ENCODE data around the gene DLEC1. TPM values are rescaled to one million over a fixed set of nuclear protein-coding genes. Genes with fewer than 3 reads are reported as not detected.

The DLEC1 gene
- total and polyA plus RNA-seq, 2 experiments from 2014 or later, result 0.15 TPM; not detected in 1

DNA sequence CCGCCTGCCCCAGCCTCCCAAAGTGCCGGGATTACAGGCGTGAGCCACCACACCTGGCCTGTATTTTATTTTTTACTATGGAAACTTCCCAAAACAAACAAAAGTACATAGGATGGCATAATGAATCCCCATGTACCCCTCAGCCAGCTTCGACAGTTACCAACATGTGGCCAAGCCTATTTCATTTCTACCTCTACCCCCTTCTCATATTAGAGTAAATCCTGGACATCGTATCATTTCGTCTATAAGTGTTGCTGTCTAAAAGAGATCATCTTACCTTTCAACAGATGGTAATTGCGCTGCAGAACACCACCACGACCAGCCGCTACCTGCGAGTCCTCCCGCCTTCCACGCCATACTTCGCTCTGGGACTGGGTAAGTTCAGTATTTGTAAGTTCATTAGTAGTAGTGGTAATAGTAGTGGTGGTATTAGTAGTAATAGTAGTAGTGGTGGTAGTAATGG, 44.9 kb downstream of the DLEC1 start:
- no peaks in the 10 kb centered on the region for H3K9me2 ChIP-seq (ENCODE audit: insufficient read depth)
- H3K79me2 ChIP-seq (ENCODE audit: insufficient read depth), result no peaks in the 10 kb centered on the region
- 92 to 93% methylated on average over 13 of the region's 13 CpGs for WGBS, 2 experiments (ENCODE audit: low coverage in 1 of 2, low lambda C conversion rate in 2 of 2, missing lambda C conversion rate in 2 of 2)
- no peak overlapping the region for H3K27ac ChIP-seq
- DNase-seq, result no peak
- H3K9ac ChIP-seq, result no peak overlapping the region
- in situ Hi-C loops (cut with MboI), result no loop called here
- H4K20me1 ChIP-seq (ENCODE audit: insufficient read depth), result no peaks in the 10 kb centered on the region
- no peaks in the 10 kb centered on the region for H3K36me3 ChIP-seq (ENCODE audit: low read depth)
- no peak for TF ChIP-seq EZH2 (IDR thresholded peaks at IDR 0.05; ENCODE audit: insufficient read depth, poor library complexity, severe bottlenecking)
- TF ChIP-seq EZH2phosphoT487 (IDR thresholded peaks at IDR 0.05; ENCODE audit: insufficient read depth, low read depth), result no peak
- H3F3A ChIP-seq (ENCODE audit: insufficient read depth), result peaks cover 4% of the 10 kb centered on the region; the same call in 1 of the 2 replicates
- H3K4me3 ChIP-seq, result no peak overlapping the region
- no peaks in the 10 kb centered on the region for H3K9me3 ChIP-seq (ENCODE audit: low read depth)
- no peak overlapping the region for H2AFZ ChIP-seq
- H3K27me3 ChIP-seq (replicated peaks; ENCODE audit: insufficient read depth), result no peaks in the 10 kb centered on the region
- H3K4me1 ChIP-seq (ENCODE audit: insufficient read depth), result no peaks in the 10 kb centered on the region
- no peak overlapping the region for H3K4me2 ChIP-seq (ENCODE audit: unreplicated experiment)

GRCh38 chr3:38084334-38085310, 45.6 kb downstream of the DLEC1 start:
- H4K20me1 ChIP-seq (ENCODE audit: insufficient read depth), result no peaks in the 10 kb centered on the region
- H3K4me1 ChIP-seq (ENCODE audit: insufficient read depth), result no peaks in the 10 kb centered on the region
- no peak overlapping the region for H3K27ac ChIP-seq
- H3K4me2 ChIP-seq (ENCODE audit: unreplicated experiment), result no peak overlapping the region
- no peak overlapping the region for H3K4me3 ChIP-seq
- no peaks in the 10 kb centered on the region for H3K9me3 ChIP-seq (ENCODE audit: low read depth)
- H3K27me3 ChIP-seq (replicated peaks; ENCODE audit: insufficient read depth), result no peaks in the 10 kb centered on the region
- DNase-seq, result peak; percentile 67
- TF ChIP-seq EZH2phosphoT487 (IDR thresholded peaks at IDR 0.05; ENCODE audit: insufficient read depth, low read depth) (no peak), EZH2 (IDR thresholded peaks at IDR 0.05; ENCODE audit: insufficient read depth, poor library complexity, severe bottlenecking) (no peak)
- peaks cover 4% of the 10 kb centered on the region; the same call in 1 of the 2 replicates for H3F3A ChIP-seq (ENCODE audit: insufficient read depth)
- no peak overlapping the region for H3K9ac ChIP-seq
- in situ Hi-C loops (cut with MboI), result no loop called here
- H2AFZ ChIP-seq, result no peak overlapping the region
- H3K36me3 ChIP-seq (ENCODE audit: low read depth), result no peaks in the 10 kb centered on the region
- H3K9me2 ChIP-seq (ENCODE audit: insufficient read depth), result no peaks in the 10 kb centered on the region
- WGBS, 2 experiments (ENCODE audit: low coverage in 1 of 2, low lambda C conversion rate in 2 of 2, missing lambda C conversion rate in 2 of 2), result 26 to 37% methylated on average over 7 of the region's 7 CpGs
- no peaks in the 10 kb centered on the region for H3K79me2 ChIP-seq (ENCODE audit: insufficient read depth)

DNA sequence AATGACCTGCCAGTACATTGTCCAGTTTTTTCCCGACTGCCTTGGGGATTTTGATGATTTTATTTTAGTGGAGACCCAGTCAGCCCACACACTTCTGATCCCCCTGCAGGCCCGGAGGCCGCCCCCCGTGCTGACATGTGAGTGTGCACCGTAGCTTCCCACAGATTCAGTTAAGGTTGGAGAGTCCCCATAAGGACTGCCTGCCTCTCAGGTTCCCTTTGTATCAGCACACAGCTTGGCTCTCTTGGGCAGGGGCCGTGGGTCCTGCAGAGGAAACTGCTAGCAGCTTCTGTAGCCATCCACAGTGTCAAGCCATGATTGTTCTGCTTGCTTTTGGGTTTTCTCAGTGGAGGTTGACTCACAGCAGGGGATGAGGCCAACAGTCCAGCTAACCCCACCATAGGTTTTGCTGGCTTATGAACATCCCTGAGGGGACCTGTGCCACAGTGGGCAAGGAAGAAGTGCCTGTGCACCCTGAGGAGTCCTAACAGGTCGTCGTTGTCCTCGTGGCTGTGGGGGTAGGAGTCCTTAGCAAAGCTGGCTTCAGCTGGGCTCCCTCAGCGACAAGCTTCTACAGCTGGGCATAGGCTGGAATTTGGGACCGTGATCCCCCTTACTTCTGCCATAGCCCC, 46.4 kb downstream of the DLEC1 start:
- H3K79me2 ChIP-seq (ENCODE audit: insufficient read depth), result no peaks in the 10 kb centered on the region
- H3K4me2 ChIP-seq (ENCODE audit: unreplicated experiment), result no peak overlapping the region
- H3K9ac ChIP-seq, result no peak overlapping the region
- H3K4me3 ChIP-seq, result no peak overlapping the region
- no peak for TF ChIP-seq EZH2phosphoT487 (IDR thresholded peaks at IDR 0.05; ENCODE audit: insufficient read depth, low read depth)
- no peak for TF ChIP-seq EZH2 (IDR thresholded peaks at IDR 0.05; ENCODE audit: insufficient read depth, poor library complexity, severe bottlenecking)
- WGBS, 2 experiments (ENCODE audit: low coverage in 1 of 2, low lambda C conversion rate in 2 of 2, missing lambda C conversion rate in 2 of 2), result 79 to 87% methylated on average over 11 of the region's 11 CpGs
- peak; percentile 15 for DNase-seq
- H3F3A ChIP-seq (ENCODE audit: insufficient read depth), result peaks cover 4% of the 10 kb centered on the region; the same call in 1 of the 2 replicates
- no peaks in the 10 kb centered on the region for H3K27me3 ChIP-seq (replicated peaks; ENCODE audit: insufficient read depth)
- H3K4me1 ChIP-seq (ENCODE audit: insufficient read depth), result no peaks in the 10 kb centered on the region
- in situ Hi-C loops (cut with MboI), result no loop called here
- H3K27ac ChIP-seq, result no peak overlapping the region
- H3K36me3 ChIP-seq (ENCODE audit: low read depth), result no peaks in the 10 kb centered on the region
- no peaks in the 10 kb centered on the region for H3K9me3 ChIP-seq (ENCODE audit: low read depth)
- H4K20me1 ChIP-seq (ENCODE audit: insufficient read depth), result no peaks in the 10 kb centered on the region
- H3K9me2 ChIP-seq (ENCODE audit: insufficient read depth), result no peaks in the 10 kb centered on the region
- no peak overlapping the region for H2AFZ ChIP-seq

DNA sequence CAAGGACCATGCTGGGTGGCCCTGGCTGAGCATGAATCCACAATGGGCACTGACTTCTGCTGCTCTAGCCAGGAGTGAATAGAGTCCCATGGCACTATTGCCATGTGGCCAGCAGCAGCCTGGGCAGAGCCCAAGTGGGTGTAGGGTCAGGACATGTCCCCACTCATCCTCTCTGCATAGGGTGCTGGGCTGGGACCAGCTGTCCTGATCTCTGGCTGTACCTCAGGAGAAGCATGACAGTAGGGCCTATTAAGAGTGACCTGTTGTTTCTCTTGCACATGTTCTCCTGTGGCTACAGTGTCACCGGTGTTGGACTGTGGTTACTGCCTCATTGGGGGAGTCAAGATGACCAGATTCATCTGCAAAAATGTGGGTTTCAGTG, 46.9 kb downstream of the DLEC1 start:
- no peak for DNase-seq
- TF ChIP-seq EZH2phosphoT487 (IDR thresholded peaks at IDR 0.05; ENCODE audit: insufficient read depth, low read depth) (no peak), EZH2 (IDR thresholded peaks at IDR 0.05; ENCODE audit: insufficient read depth, poor library complexity, severe bottlenecking) (no peak)
- H3K4me3 ChIP-seq, result no peak overlapping the region
- H4K20me1 ChIP-seq (ENCODE audit: insufficient read depth), result no peaks in the 10 kb centered on the region
- H3K79me2 ChIP-seq (ENCODE audit: insufficient read depth), result no peaks in the 10 kb centered on the region
- no peaks in the 10 kb centered on the region for H3K4me1 ChIP-seq (ENCODE audit: insufficient read depth)
- no peaks in the 10 kb centered on the region for H3K36me3 ChIP-seq (ENCODE audit: low read depth)
- WGBS, 2 experiments (ENCODE audit: low coverage in 1 of 2, low lambda C conversion rate in 2 of 2, missing lambda C conversion rate in 2 of 2), result 88 to 100% methylated on average over 1 of the region's 1 CpG
- H3K27me3 ChIP-seq (replicated peaks; ENCODE audit: insufficient read depth), result no peaks in the 10 kb centered on the region
- H3K9me3 ChIP-seq (ENCODE audit: low read depth), result no peaks in the 10 kb centered on the region
- H3K9me2 ChIP-seq (ENCODE audit: insufficient read depth), result no peaks in the 10 kb centered on the region
- H3F3A ChIP-seq (ENCODE audit: insufficient read depth), result peaks cover 4% of the 10 kb centered on the region; the same call in 1 of the 2 replicates
- no peak overlapping the region for H3K27ac ChIP-seq
- H3K4me2 ChIP-seq (ENCODE audit: unreplicated experiment), result no peak overlapping the region
- H2AFZ ChIP-seq, result no peak overlapping the region
- in situ Hi-C loops (cut with MboI), result no loop called here
- no peak overlapping the region for H3K9ac ChIP-seq
